Vagina (tissue), 2 donors: ENCODE data around the gene NLGN1.

ENCODE experiments used
- POLR2A ChIP-seq, 2 donors: fragments of 450-650 bp; IDR thresholded peaks; one replicate each; pipeline ENCODE4 v1.6.1; 2017; ENCODE audit warnings: antibody characterized with exemption in 2 of 2, mild to moderate bottlenecking in 2 of 2, moderate library complexity in 2 of 2
- TF ChIP-seq, protein P1 (sequence below), 3 experiments: fragments of 450-650 bp in 2 of 3; fragments of 200-600 bp in 1 of 3; sonication (generic) in 1 of 3; IDR thresholded peaks; one replicate each; pipeline ENCODE4 v1.5.1; 2017 to 2019; ENCODE audit warnings: antibody characterized with exemption in 3 of 3, mild to moderate bottlenecking in 2 of 3, moderate library complexity in 2 of 3

DNA sequence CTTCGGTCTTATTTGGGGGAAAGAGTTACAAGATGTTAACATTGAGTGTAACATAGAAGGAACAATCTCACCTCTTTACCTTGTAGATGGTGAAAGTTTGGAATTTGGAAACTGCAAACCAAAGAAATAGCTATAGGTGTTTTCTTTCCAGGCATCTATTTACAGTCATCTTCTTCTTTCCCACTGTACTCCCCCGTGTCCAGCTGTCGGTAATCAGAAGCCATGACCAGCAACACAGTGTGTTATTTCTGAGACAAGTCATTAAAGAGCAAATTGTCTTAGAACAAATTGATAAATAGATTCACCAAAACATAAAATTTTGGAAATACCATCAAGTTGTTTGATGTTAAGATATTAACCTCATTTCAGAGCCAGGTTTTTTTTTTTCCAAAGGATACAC, 871.0 kb downstream of the NLGN1 start:
- no peak for TF ChIP-seq POLR2A (IDR thresholded peaks at IDR 0.05)
- TF ChIP-seq, protein P1, sequence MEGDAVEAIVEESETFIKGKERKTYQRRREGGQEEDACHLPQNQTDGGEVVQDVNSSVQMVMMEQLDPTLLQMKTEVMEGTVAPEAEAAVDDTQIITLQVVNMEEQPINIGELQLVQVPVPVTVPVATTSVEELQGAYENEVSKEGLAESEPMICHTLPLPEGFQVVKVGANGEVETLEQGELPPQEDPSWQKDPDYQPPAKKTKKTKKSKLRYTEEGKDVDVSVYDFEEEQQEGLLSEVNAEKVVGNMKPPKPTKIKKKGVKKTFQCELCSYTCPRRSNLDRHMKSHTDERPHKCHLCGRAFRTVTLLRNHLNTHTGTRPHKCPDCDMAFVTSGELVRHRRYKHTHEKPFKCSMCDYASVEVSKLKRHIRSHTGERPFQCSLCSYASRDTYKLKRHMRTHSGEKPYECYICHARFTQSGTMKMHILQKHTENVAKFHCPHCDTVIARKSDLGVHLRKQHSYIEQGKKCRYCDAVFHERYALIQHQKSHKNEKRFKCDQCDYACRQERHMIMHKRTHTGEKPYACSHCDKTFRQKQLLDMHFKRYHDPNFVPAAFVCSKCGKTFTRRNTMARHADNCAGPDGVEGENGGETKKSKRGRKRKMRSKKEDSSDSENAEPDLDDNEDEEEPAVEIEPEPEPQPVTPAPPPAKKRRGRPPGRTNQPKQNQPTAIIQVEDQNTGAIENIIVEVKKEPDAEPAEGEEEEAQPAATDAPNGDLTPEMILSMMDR (IDR thresholded peaks at IDR 0.05) = no peak
